HuH-7 (cell line): ENCODE data around the gene PRR23E.

ENCODE experiments used
- DNase-seq: peaks from one replicate; pipeline ENCODE4 v3.0.0; 2011; ENCODE audit warnings: low spot score

PRR23E gene

GRCh38 chr3:127228866-127229265, 35.9 kb downstream of the PRR23E start:
- no peak for DNase-seq

DNA sequence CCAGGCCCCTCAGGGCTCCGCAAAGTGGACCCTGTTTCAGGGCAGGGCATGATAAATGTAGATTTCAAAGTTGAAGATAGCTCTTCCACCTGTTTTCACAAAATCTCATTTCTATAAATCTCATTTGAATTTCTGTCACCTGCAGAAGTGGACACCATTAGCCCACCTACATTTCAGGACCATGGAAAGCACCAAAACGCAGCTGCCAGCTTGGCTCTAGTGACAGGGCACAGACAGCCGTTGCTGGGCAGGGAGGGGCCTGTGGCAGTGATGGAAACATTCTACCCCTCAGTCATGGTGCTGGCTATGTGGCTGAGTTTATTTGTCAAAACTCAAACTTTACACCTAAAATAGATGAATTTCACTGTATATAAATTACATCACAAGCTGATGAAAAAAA, 40.4 kb downstream of the PRR23E start:
- DNase-seq = no peak

- DNase-seq = no peak
These were observed 41.8 kb downstream of the PRR23E start for GRCh38 chr3:127234778-127235177.

GRCh38 chr3:127235706-127236105, 42.8 kb downstream of the PRR23E start:
- DNase-seq = no peak

- no peak for DNase-seq
These were observed 44.9 kb downstream of the PRR23E start for GRCh38 chr3:127237835-127238234.

- DNase-seq = no peak
These were observed 45.7 kb downstream of the PRR23E start for GRCh38 chr3:127238602-127239001.

DNA sequence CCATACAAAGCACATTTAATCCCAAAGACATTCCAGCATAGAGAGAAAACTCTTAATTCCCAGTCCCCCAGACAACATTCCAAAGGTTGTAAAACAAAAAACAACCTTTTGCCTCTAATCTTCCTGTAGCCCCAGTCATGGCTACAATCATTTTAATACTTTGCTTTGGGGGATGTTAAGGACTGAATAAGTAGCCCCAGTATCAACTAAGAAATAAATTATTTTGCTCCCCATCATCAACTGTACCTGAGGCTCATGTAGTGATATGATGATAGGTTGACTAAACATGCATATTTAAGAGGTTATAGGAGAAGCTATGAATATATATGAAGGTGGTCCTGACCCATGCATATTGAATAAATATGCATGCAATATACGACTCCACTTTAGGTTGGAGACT, 54.4 kb downstream of the PRR23E start:
- DNase-seq = no peak
